ENCODE results near the gene PSMD9. TPM values are rescaled to one million over a fixed set of nuclear protein-coding genes. Genes with fewer than 3 reads are reported as not detected.

PSMD9 gene
- total RNA-seq, 2 donors from 2014 or later: 41.4 to 50.9 TPM

GRCh38 chr12:121930862-121931261 lies 42.3 kb downstream of the PSMD9 start:
- 87 to 96% methylated on average over 3 to 4 of the region's 4 CpGs for WGBS, 2 experiments (ENCODE audit: insufficient coverage in 1 of 2, insufficient read length in 1 of 2)
- no peak overlapping the region for H3K27ac ChIP-seq (ENCODE audit: low read depth, low read length)
- H3K4me3 ChIP-seq (ENCODE audit: low read length): no peak overlapping the region
- Mint-ChIP-seq H3K36me3 (ENCODE audit: low read depth) (no peaks in the 10 kb centered on the region), H3K9me3 (no peaks in the 10 kb centered on the region), H3K27me3 (ENCODE audit: insufficient read depth) (no peaks in the 10 kb centered on the region), H3K27ac (no peak overlapping the region), H3K4me3 (no peak overlapping the region), H3K4me1 (peaks cover 32% of the 10 kb centered on the region)
- no peaks in the 10 kb centered on the region for H3K4me1 ChIP-seq (ENCODE audit: control insufficient read depth, insufficient read depth, low read length)
- no peak for TF ChIP-seq CTCF (conservative IDR thresholded peaks at IDR 0.05)
- peak; percentile 22 for DNase-seq
- H3K9me3 ChIP-seq (ENCODE audit: control insufficient read depth, low read length): no peaks in the 10 kb centered on the region
- H3K9ac ChIP-seq (ENCODE audit: extremely low read depth, low read length, poor library complexity, severe bottlenecking): no peak overlapping the region
- H3K27me3 ChIP-seq (ENCODE audit: control insufficient read depth, insufficient read depth, low read length, poor library complexity, severe bottlenecking): no peaks in the 10 kb centered on the region
- no peaks in the 10 kb centered on the region for H3K36me3 ChIP-seq (ENCODE audit: control insufficient read depth, insufficient read depth, low read length)

GRCh38 chr12:121932176-121932536 lies 43.6 kb downstream of the PSMD9 start:
- no peaks in the 10 kb centered on the region for H3K4me1 ChIP-seq (ENCODE audit: control insufficient read depth, insufficient read depth, low read length)
- no peak overlapping the region for H3K27ac ChIP-seq (ENCODE audit: low read depth, low read length)
- H3K4me1 Mint-ChIP-seq: peaks cover 28% of the 10 kb centered on the region
- 94 to 100% methylated on average over 3 of the region's 3 CpGs for WGBS, 2 experiments (ENCODE audit: insufficient coverage in 1 of 2, insufficient read length in 1 of 2)
- H3K27ac Mint-ChIP-seq: no peak overlapping the region
- no peak overlapping the region for H3K9ac ChIP-seq (ENCODE audit: extremely low read depth, low read length, poor library complexity, severe bottlenecking)
- no peaks in the 10 kb centered on the region for H3K9me3 Mint-ChIP-seq
- H3K27me3 Mint-ChIP-seq (ENCODE audit: insufficient read depth): no peaks in the 10 kb centered on the region
- peaks cover 12% of the 10 kb centered on the region for H3K36me3 Mint-ChIP-seq (ENCODE audit: low read depth)
- H3K36me3 ChIP-seq (ENCODE audit: control insufficient read depth, insufficient read depth, low read length): peaks cover 8% of the 10 kb centered on the region
- H3K27me3 ChIP-seq (ENCODE audit: control insufficient read depth, insufficient read depth, low read length, poor library complexity, severe bottlenecking): no peaks in the 10 kb centered on the region
- no peak for TF ChIP-seq CTCF (conservative IDR thresholded peaks at IDR 0.05)
- DNase-seq: no peak
- H3K9me3 ChIP-seq (ENCODE audit: control insufficient read depth, low read length): peaks cover 4% of the 10 kb centered on the region
- H3K4me3 ChIP-seq (ENCODE audit: low read length): no peak overlapping the region
- H3K4me3 Mint-ChIP-seq: no peak overlapping the region

GRCh38 chr12:121932914-121933521 lies 44.4 kb downstream of the PSMD9 start:
- H3K9me3 ChIP-seq (ENCODE audit: control insufficient read depth, low read length): peaks cover 8% of the 10 kb centered on the region
- no peak for TF ChIP-seq CTCF (conservative IDR thresholded peaks at IDR 0.05)
- Mint-ChIP-seq H3K27me3 (ENCODE audit: insufficient read depth) (no peaks in the 10 kb centered on the region), H3K9me3 (peaks cover 4% of the 10 kb centered on the region), H3K4me3 (peak overlapping the region; percentile 0), H3K27ac (peak overlapping the region; percentile 89), H3K36me3 (ENCODE audit: low read depth) (peaks cover 19% of the 10 kb centered on the region), H3K4me1 (peaks cover 23% of the 10 kb centered on the region)
- DNase-seq: no peak
- H3K4me1 ChIP-seq (ENCODE audit: control insufficient read depth, insufficient read depth, low read length): no peaks in the 10 kb centered on the region
- 97 to 100% methylated on average over 2 to 4 of the region's 4 CpGs for WGBS, 2 experiments (ENCODE audit: insufficient coverage in 1 of 2, insufficient read length in 1 of 2)
- no peak overlapping the region for H3K4me3 ChIP-seq (ENCODE audit: low read length)
- H3K9ac ChIP-seq (ENCODE audit: extremely low read depth, low read length, poor library complexity, severe bottlenecking): peak overlapping the region; percentile 47
- H3K27me3 ChIP-seq (ENCODE audit: control insufficient read depth, insufficient read depth, low read length, poor library complexity, severe bottlenecking): no peaks in the 10 kb centered on the region
- H3K36me3 ChIP-seq (ENCODE audit: control insufficient read depth, insufficient read depth, low read length): peaks cover 9% of the 10 kb centered on the region
- H3K27ac ChIP-seq (ENCODE audit: low read depth, low read length): no peak overlapping the region

All from endodermal cell (in vitro differentiated cells).